Measurements from ENCODE around the gene NR0B2.
A peak's percentile ranks its signal among the peaks of the same experiment; 100 is the strongest.

NR0B2 gene

GRCh38 chr1:26946270-26946669 is 32.5 kb upstream of the NR0B2 start:
- H3K9me3 Mint-ChIP-seq = no peaks in the 10 kb centered on the region
- H3K27ac Mint-ChIP-seq = no peak overlapping the region
- H3K36me3 Mint-ChIP-seq (ENCODE audit: low read depth) = peaks cover 39% of the 10 kb centered on the region
- ATAC-seq (no peak), DNase-seq (no peak)
- H3K4me3 Mint-ChIP-seq = no peak overlapping the region
- H3K4me1 Mint-ChIP-seq = no peaks in the 10 kb centered on the region
- H3K27me3 Mint-ChIP-seq = no peaks in the 10 kb centered on the region

- DNase-seq (no peak), ATAC-seq (no peak)
- Mint-ChIP-seq H3K9me3 (no peaks in the 10 kb centered on the region), H3K36me3 (ENCODE audit: low read depth) (peaks cover 42% of the 10 kb centered on the region), H3K27ac (no peak overlapping the region), H3K27me3 (no peaks in the 10 kb centered on the region), H3K4me1 (no peaks in the 10 kb centered on the region), H3K4me3 (no peak overlapping the region)
These were observed 32.0 kb upstream of the NR0B2 start for GRCh38 chr1:26945728-26946127.

- ATAC-seq (no peak), DNase-seq (no peak)
- no peaks in the 10 kb centered on the region for H3K27me3 Mint-ChIP-seq
- H3K4me3 Mint-ChIP-seq = no peak overlapping the region
- H3K36me3 Mint-ChIP-seq (ENCODE audit: low read depth) = peaks cover 42% of the 10 kb centered on the region
- H3K4me1 Mint-ChIP-seq = no peaks in the 10 kb centered on the region
- H3K27ac Mint-ChIP-seq = no peak overlapping the region
- no peaks in the 10 kb centered on the region for H3K9me3 Mint-ChIP-seq
These were observed 31.4 kb upstream of the NR0B2 start for GRCh38 chr1:26945138-26945537.

GRCh38 chr1:26942656-26943055 is 28.9 kb upstream of the NR0B2 start:
- ATAC-seq = no peak
- peaks cover 51% of the 10 kb centered on the region for H3K36me3 Mint-ChIP-seq (ENCODE audit: low read depth)
- H3K4me3 Mint-ChIP-seq = no peak overlapping the region
- no peak for DNase-seq
- no peaks in the 10 kb centered on the region for H3K27me3 Mint-ChIP-seq
- no peaks in the 10 kb centered on the region for H3K4me1 Mint-ChIP-seq
- H3K27ac Mint-ChIP-seq = no peak overlapping the region
- H3K9me3 Mint-ChIP-seq = no peaks in the 10 kb centered on the region

GRCh38 chr1:26941311-26941710 is 27.5 kb upstream of the NR0B2 start:
- ATAC-seq (no peak), DNase-seq (no peak)
- Mint-ChIP-seq H3K27ac (no peak overlapping the region), H3K36me3 (ENCODE audit: low read depth) (peaks cover 56% of the 10 kb centered on the region), H3K27me3 (no peaks in the 10 kb centered on the region), H3K9me3 (no peaks in the 10 kb centered on the region), H3K4me3 (no peak overlapping the region), H3K4me1 (no peaks in the 10 kb centered on the region)

- Mint-ChIP-seq H3K4me3 (no peak overlapping the region), H3K27ac (no peak overlapping the region), H3K27me3 (no peaks in the 10 kb centered on the region), H3K9me3 (no peaks in the 10 kb centered on the region), H3K4me1 (peaks cover 3% of the 10 kb centered on the region), H3K36me3 (ENCODE audit: low read depth) (peaks cover 56% of the 10 kb centered on the region)
- DNase-seq = no peak
- ATAC-seq = no peak
These were observed 24.9 kb upstream of the NR0B2 start for GRCh38 chr1:26938659-26939025.

GRCh38 chr1:26938004-26938658 is 24.4 kb upstream of the NR0B2 start:
- ATAC-seq = no peak
- DNase-seq = no peak
- Mint-ChIP-seq H3K4me3 (no peak overlapping the region), H3K4me1 (peaks cover 3% of the 10 kb centered on the region), H3K27me3 (no peaks in the 10 kb centered on the region), H3K36me3 (ENCODE audit: low read depth) (peaks cover 52% of the 10 kb centered on the region), H3K27ac (no peak overlapping the region), H3K9me3 (no peaks in the 10 kb centered on the region)

- H3K4me3 Mint-ChIP-seq = no peak overlapping the region
- H3K27ac Mint-ChIP-seq = no peak overlapping the region
- H3K9me3 Mint-ChIP-seq = no peaks in the 10 kb centered on the region
- no peaks in the 10 kb centered on the region for H3K27me3 Mint-ChIP-seq
- ATAC-seq (no peak), DNase-seq (no peak)
- H3K36me3 Mint-ChIP-seq (ENCODE audit: low read depth) = peaks cover 48% of the 10 kb centered on the region
- H3K4me1 Mint-ChIP-seq = peaks cover 8% of the 10 kb centered on the region
These were observed 23.0 kb upstream of the NR0B2 start for GRCh38 chr1:26936823-26937222.

GRCh38 chr1:26932531-26932930 is 18.8 kb upstream of the NR0B2 start:
- Mint-ChIP-seq H3K9me3 (no peaks in the 10 kb centered on the region), H3K36me3 (ENCODE audit: low read depth) (peaks cover 50% of the 10 kb centered on the region), H3K4me1 (peaks cover 8% of the 10 kb centered on the region), H3K4me3 (no peak overlapping the region), H3K27ac (no peak overlapping the region), H3K27me3 (no peaks in the 10 kb centered on the region)
- no peak for DNase-seq
- no peak for ATAC-seq

GRCh38 chr1:26923711-26924110 is 9.9 kb upstream of the NR0B2 start:
- peaks cover 56% of the 10 kb centered on the region for H3K36me3 Mint-ChIP-seq (ENCODE audit: low read depth)
- H3K4me1 Mint-ChIP-seq = peaks cover 43% of the 10 kb centered on the region
- ATAC-seq (no peak), DNase-seq (no peak)
- H3K4me3 Mint-ChIP-seq = peak overlapping the region; percentile 94
- no peaks in the 10 kb centered on the region for H3K9me3 Mint-ChIP-seq
- H3K27me3 Mint-ChIP-seq = no peaks in the 10 kb centered on the region
- H3K27ac Mint-ChIP-seq = peak overlapping the region; percentile 97

- DNase-seq (no peak), ATAC-seq (no peak)
- H3K4me3 Mint-ChIP-seq = peak overlapping the region; percentile 94
- H3K27ac Mint-ChIP-seq = peak overlapping the region; percentile 97
- peaks cover 43% of the 10 kb centered on the region for H3K4me1 Mint-ChIP-seq
- no peaks in the 10 kb centered on the region for H3K27me3 Mint-ChIP-seq
- H3K9me3 Mint-ChIP-seq = no peaks in the 10 kb centered on the region
- H3K36me3 Mint-ChIP-seq (ENCODE audit: low read depth) = peaks cover 48% of the 10 kb centered on the region
These were observed 9.1 kb upstream of the NR0B2 start for GRCh38 chr1:26922901-26923300.

GRCh38 chr1:26922431-26922729 is 8.6 kb upstream of the NR0B2 start:
- DNase-seq (no peak), ATAC-seq (no peak)
- Mint-ChIP-seq H3K4me1 (peaks cover 43% of the 10 kb centered on the region), H3K4me3 (peak overlapping the region; percentile 94), H3K36me3 (ENCODE audit: low read depth) (peaks cover 43% of the 10 kb centered on the region), H3K27me3 (no peaks in the 10 kb centered on the region), H3K27ac (peak overlapping the region; percentile 97), H3K9me3 (no peaks in the 10 kb centered on the region)

GRCh38 chr1:26921540-26922430 is 8.0 kb upstream of the NR0B2 start, which contains the start of gene NUDC:
Gene NUDC (plus strand): TSS chr1:26921743. CDS start chr1:26921849, 106 bp downstream.
- H3K36me3 Mint-ChIP-seq (ENCODE audit: low read depth) = peaks cover 39% of the 10 kb centered on the region

GRCh38 chr1:26921126-26921539 is 7.4 kb upstream of the NR0B2 start:
- ATAC-seq (peak; percentile 76), DNase-seq (no peak)
- Mint-ChIP-seq H3K27me3 (no peaks in the 10 kb centered on the region), H3K4me3 (peak overlapping the region; percentile 94), H3K36me3 (ENCODE audit: low read depth) (peaks cover 33% of the 10 kb centered on the region), H3K4me1 (peaks cover 37% of the 10 kb centered on the region), H3K27ac (peak overlapping the region; percentile 97), H3K9me3 (no peaks in the 10 kb centered on the region)

More at GRCh38 chr1:26921540-26922430, 8.0 kb upstream of the NR0B2 start, which contains the start of gene NUDC:
- Mint-ChIP-seq H3K4me3 (peak within 1 kb of the TSS; percentile 94), H3K4me1 (peaks cover 40% of the 10 kb centered on the region), H3K27ac (peak within 1 kb of the TSS; percentile 97), H3K27me3 (no peaks in the 10 kb centered on the region), H3K9me3 (no peaks in the 10 kb centered on the region)
- DNase-seq = peak; percentile 94
- peak; percentile 94 for ATAC-seq

GRCh38 chr1:26915204-26915842 is 1.5 kb upstream of the NR0B2 start:
- Mint-ChIP-seq H3K9me3 (no peaks in the 10 kb centered on the region), H3K4me1 (peaks cover 1% of the 10 kb centered on the region), H3K4me3 (no peak overlapping the region), H3K27me3 (no peaks in the 10 kb centered on the region), H3K27ac (no peak overlapping the region), H3K36me3 (ENCODE audit: low read depth) (no peaks in the 10 kb centered on the region)
- ATAC-seq (no peak), DNase-seq (no peak)
